CMK (cell line): ENCODE data around the gene IL6.
"Not testable (repeated sequence)": the region's sequence is repeated elsewhere in the genome, so short reads cannot be mapped to it uniquely, and the experiment has no call there.

Experiments used
- DNase-seq: peaks from one replicate; pipeline ENCODE4 v3.0.0-alpha.2; 2010; ENCODE audit warnings: low read depth

Gene IL6

DNA sequence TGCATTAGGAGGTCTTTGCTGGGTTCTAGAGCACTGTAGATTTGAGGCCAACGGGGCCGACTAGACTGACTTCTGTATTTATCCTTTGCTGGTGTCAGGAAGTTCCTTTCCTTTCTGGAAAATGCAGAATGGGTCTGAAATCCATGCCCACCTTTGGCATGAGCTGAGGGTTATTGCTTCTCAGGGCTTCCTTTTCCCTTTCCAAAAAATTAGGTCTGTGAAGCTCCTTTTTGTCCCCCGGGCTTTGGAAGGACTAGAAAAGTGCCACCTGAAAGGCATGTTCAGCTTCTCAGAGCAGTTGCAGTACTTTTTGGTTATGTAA lies 675 bp downstream of the IL6 start:
- DNase-seq = no peak

DNA sequence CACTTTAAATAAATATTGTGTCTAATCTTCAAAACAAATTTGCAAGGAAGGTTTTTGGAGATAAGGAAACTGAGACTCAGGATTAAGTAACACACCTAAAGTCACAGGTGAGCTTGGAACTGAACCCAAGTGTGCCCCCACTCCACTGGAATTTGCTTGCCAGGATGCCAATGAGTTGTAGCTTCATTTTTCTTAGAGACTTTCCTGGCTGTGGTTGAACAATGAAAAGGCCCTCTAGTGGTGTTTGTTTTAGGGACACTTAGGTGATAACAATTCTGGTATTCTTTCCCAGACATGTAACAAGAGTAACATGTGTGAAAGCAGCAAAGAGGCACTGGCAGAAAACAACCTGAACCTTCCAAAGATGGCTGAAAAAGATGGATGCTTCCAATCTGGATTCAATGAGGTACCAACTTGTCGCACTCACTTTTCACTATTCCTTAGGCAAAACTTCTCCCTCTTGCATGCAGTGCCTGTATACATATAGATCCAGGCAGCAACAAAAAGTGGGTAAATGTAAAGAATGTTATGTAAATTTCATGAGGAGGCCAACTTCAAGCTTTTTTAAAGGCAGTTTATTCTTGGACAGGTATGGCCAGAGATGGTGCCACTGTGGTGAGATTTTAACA lies 1.5 kb downstream of the IL6 start:
- DNase-seq = no peak

- no peak for DNase-seq
Measured at GRCh38 chr7:22729180-22729825, 2.3 kb downstream of the IL6 start.

- no peak for DNase-seq
Measured at GRCh38 chr7:22730066-22730710, 3.2 kb downstream of the IL6 start.

- DNase-seq = no peak
Measured at GRCh38 chr7:22730921-22731654, 4.1 kb downstream of the IL6 start.

DNA sequence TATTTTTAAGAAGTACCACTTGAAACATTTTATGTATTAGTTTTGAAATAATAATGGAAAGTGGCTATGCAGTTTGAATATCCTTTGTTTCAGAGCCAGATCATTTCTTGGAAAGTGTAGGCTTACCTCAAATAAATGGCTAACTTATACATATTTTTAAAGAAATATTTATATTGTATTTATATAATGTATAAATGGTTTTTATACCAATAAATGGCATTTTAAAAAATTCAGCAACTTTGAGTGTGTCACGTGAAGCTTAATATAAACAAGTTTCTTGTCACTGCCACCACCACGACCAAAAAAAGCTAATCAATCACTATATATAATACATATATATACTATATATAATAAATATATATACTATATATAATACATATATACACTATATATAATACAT lies 4.8 kb downstream of the IL6 start:
- no peak for DNase-seq

DNA sequence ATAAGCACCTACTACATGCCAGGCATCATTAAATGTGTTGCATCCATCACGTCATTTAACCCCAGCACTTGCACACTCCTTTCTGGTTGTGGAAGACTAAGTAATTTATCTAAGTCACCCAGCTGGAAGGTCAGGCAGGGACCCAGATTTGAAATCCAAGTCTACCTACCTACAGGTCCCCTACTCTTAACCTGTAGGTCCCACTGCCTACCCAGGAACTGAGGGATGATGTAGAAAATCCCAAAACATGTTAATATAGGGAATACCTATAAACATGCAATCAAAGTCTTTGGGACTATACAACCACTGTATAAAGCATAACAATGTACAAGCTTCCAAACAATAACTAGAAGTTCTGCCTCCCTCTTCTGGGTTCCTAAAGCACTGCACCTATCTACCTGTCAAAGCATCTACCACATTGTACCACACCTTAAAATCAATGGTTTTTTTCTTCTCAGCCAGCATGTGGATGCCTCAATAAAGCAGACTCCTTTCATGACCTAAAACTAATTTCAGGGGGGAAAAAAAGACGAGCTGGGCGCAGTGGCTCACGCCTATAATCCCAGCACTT lies 5.6 kb downstream of the IL6 start:
- DNase-seq = no peak

DNA sequence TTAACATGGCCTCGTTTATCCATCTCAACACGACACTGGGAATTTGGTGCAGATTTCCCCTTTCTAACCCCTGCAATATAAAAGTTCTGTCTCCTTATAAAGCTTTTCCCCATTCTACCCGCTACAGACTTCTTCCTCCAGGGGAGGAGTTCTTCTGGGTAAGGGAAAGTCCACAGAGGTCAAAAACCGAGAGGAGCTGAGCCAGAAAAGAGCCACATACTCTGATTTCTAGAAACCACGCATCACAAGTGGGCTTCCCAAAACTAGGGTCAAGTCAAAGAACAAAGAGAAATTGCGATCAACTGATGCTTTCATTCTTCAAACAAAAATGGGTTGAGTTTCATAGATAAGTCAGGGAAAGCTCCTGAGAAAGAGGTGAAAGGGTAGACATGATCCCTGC lies 6.8 kb downstream of the IL6 start:
- no peak for DNase-seq

GRCh38 chr7:22743014-22743413 lies 16.0 kb downstream of the IL6 start:
- no peak for DNase-seq

DNA sequence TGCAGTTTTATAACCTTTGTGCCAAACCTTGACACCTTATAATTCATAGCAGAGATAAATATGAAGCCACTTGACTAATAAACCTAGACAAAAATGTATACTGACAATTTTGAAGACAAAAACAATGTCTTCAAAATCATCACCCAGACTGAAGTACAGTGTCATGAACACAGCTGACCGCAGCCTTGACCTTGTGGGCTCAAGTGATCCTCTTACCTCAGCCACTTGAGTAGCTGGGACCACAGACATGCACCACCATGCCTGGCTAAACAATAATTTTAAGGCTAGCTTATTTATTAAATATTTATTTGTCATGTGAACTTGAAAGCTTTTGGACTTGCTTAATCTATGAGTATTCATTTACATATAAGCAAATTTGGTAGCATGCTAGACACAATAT lies 24.3 kb downstream of the IL6 start:
- DNase-seq = no peak

GRCh38 chr7:22757338-22757994 lies 30.5 kb downstream of the IL6 start:
- no peak for DNase-seq

DNA sequence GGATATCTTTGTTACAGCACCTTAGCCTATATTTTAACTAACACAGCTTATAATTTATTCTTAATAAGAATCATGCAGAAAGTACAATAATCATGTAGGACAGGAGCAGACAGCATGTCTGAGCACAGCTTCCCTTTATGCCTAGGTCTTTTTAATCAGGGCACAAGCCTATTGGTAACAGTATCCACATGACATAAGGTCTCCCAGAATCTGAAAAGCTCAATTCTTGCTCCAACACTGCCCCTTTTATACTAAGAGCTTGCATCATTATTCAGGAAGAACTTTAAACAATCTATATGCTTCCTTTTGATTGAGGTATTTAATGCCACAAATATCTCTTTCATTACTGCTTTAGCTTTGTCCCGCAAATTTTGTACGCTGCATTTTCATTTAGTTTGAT lies 31.6 kb downstream of the IL6 start:
- DNase-seq = no peak

- no peak for DNase-seq
Measured at GRCh38 chr7:22759721-22760120, 32.7 kb downstream of the IL6 start.

DNA sequence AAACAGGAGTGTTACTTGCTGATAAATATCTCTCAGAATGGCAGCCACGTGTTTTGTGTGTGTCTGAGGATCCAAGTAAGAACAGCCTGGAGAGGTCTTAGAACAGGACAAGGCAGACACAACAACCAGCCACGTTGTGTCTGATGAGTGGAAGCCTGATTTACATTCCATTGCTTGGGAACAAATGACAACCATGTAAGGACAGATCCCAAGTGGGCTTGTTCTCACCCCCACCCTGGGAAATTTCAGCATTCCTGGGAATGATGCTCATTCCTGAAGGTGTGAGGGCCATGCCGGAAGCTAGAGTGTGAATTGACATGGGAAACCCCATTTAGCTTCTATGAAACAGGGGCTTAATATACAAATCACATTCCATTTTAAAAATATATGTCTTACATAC lies 35.9 kb downstream of the IL6 start:
- no peak for DNase-seq

DNA sequence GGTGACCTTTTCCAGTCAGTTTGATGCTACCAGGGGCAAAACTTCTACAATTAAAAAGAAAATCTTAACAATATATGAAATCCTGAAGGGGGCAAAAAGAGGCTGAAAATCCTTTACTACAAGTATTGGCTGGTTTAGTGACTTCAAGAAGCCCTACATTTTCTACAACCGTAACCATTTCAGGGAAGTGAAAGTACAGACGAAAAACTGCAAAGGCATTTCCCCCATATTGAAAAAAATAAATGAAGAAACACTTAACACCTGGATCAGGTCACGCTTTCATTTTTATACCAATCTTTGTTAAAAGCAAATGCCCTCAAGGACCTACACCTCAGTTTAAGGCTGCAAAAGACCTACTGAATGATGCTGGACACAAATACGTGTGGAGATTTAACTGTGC lies 38.6 kb downstream of the IL6 start:
- DNase-seq = no peak

DNA sequence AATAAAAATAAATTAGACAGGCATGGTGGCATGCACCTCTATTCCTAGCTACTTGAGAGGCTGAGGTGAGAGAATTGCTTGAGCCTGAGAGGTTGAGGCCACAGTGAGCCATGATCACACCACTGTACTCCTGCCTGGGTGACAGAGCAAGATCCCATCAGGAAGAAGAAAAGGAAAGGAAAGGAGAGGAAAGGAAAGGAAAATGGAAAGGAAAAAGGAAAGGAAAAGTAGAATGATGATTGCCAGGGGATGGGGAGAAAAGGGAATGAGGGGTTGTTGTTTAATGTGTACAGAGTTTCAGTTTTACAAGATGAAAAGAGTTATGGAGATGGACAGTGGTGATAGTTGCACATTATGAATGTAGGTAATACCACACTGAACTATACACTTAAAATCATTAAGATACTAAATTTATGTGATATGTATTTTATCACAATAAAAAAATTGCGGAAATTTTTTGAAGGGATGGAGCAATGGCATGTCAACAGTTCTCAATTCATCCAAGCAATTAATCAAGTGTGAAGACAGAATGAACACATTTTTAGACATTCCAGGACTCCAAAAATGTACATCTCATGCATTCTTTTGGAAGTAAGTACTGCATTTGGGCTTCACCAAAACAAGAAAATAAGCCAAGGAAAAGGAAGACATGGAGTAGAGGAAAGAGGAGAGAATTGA lies 44.3 kb downstream of the IL6 start:
- no peak for DNase-seq

GRCh38 chr7:22771872-22772228 lies 44.9 kb downstream of the IL6 start:
- DNase-seq = no peak

GRCh38 chr7:22772885-22773284 lies 45.9 kb downstream of the IL6 start:
- no peak for DNase-seq

- no peak for DNase-seq
Measured at GRCh38 chr7:22776964-22777363, 50.0 kb downstream of the IL6 start.

GRCh38 chr7:22779730-22780323 lies 52.8 kb downstream of the IL6 start:
- DNase-seq = not testable (repeated sequence)

DNA sequence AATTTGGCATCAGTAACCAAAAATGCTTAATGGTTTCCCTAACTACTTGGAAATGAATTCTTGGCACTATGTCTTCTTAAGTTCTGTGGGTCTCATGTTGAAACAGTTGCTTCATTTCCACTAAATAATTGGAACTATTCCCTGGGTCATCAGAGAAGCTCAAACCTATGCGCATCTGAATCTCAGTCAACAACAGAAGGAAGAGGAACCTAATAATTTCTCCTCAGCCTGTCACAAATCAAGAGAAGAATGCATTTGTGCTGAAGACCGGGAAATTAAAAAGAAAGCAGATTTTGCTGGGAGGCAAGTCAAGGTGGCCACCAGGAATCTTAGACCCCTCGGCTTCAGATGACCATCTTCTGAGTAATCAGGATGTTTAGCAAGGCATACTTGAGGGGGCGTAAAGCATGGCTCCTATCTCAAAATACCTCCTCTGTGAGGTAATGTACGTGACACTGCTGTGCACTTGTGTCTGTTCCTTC lies 54.3 kb downstream of the IL6 start:
- DNase-seq = no peak
